K562 (cell line): ENCODE measurements around the gene MXI1.

Experiments used
- ATF3 ChIP-seq, 2 experiments: fragments of 450-650 bp in 1 of 2; sonication (generic) in 1 of 2; formaldehyde crosslinking in 1 of 2; IDR thresholded peaks in 1 of 2; conservative IDR thresholded peaks in 1 of 2; 2 replicates each; pipeline versions ENCODE4 v1.6.1 to v1.8.1; 2016 to 2023; ENCODE audit warnings: mild to moderate bottlenecking in 2 of 2, moderate library complexity in 2 of 2, inconsistent platforms in 1 of 2, missing genetic modification reagents in 1 of 2
- CTCF ChIP-seq, 3 experiments: IDR thresholded peaks in 2 of 3; conservative IDR thresholded peaks in 1 of 3; 2 replicates each; pipeline ENCODE4 v1.5.1; 2011 to 2012; ENCODE audit warnings: low read length in 3 of 3, mild to moderate bottlenecking in 3 of 3, control low read depth in 2 of 3, improper control_type of control experiment in 1 of 3, inconsistent platforms in 1 of 3, low read depth in 1 of 3, mixed read lengths in 1 of 3, moderate library complexity in 1 of 3; ENCODE audit not compliant: insufficient read depth in 2 of 3
- FOS ChIP-seq: IDR thresholded peaks from 3 replicates; pipeline ENCODE4 v1.6.1; 2011; ENCODE audit not compliant: insufficient read length; ENCODE audit errors: extremely low read depth
- TARDBP ChIP-seq: fragments of 450-650 bp; IDR thresholded peaks from 2 replicates; pipeline ENCODE4 v1.6.1; 2016
- ZBTB26 ChIP-seq: fragments of 450-650 bp; formaldehyde crosslinking; IDR thresholded peaks from 2 replicates; pipeline ENCODE4 v1.4.0; 2022; ENCODE audit warnings: missing genetic modification characterization
- ZNF12 ChIP-seq: sonication (generic); formaldehyde crosslinking; IDR thresholded peaks from 2 replicates; pipeline ENCODE4 v1.4.0; 2020; ENCODE audit warnings: mild to moderate bottlenecking, missing genetic modification reagents

- TF ChIP-seq CTCF (IDR thresholded peaks at IDR 0.05 in 2 of 3, conservative IDR thresholded peaks at IDR 0.05 in 1 of 3; ENCODE audit: insufficient read depth in 2 of 3, low read depth in 1 of 3, low read length in 3 of 3) (no peak), FOS (no peak), ZBTB26 (CRISPR knock-in tag) (no peak), ATF3 (IDR thresholded peaks at IDR 0.05) (no peak), ATF3 (CRISPR knock-in tag; conservative IDR thresholded peaks at IDR 0.05) (no peak), TARDBP (no peak), ZNF12 (CRISPR knock-in tag) (no peak)
These were observed 49.1 kb upstream of the MXI1 start for GRCh38 chr10:110158051-110159005.
